ENCODE measurements around the gene KCNG2. TPM values are rescaled to one million over a fixed set of nuclear protein-coding genes. Genes with fewer than 3 reads are reported as not detected.

Gene KCNG2
- polyA plus RNA-seq, 1 of the 3 experiments (the other 2 are of a cell fraction), result not detected

- no peaks in the 10 kb centered on the region for H3K9me2 ChIP-seq
- no peaks in the 10 kb centered on the region for H3F3A ChIP-seq (replicated peaks; ENCODE audit: insufficient read depth)
- H3K27ac ChIP-seq (ENCODE audit: low read depth in 2 of 2, low read length in 1 of 2), result no peak overlapping the region
- ChIA-PET POLR2A (no interaction called here), CTCF (no interaction called here)
- H3K79me2 ChIP-seq (ENCODE audit: insufficient read depth), result no peaks in the 10 kb centered on the region
- H3K9ac ChIP-seq, result no peak overlapping the region
- H3K4me3 ChIP-seq (ENCODE audit: low read depth in 2 of 2, low read length in 1 of 2), result no peak overlapping the region
- no peaks in the 10 kb centered on the region for H3K27me3 ChIP-seq (ENCODE audit: insufficient read depth)
- no peak overlapping the region for H2AFZ ChIP-seq (ENCODE audit: low read depth)
- H3K9me3 ChIP-seq, result no peaks in the 10 kb centered on the region
- H4K20me1 ChIP-seq (ENCODE audit: insufficient read depth), result no peaks in the 10 kb centered on the region
- H3K4me2 ChIP-seq, result no peak overlapping the region
- no peaks in the 10 kb centered on the region for H3K4me1 ChIP-seq (ENCODE audit: control insufficient read depth in 1 of 2, insufficient read depth in 2 of 2, low read depth in 1 of 2, low read length in 1 of 2)
- TF ChIP-seq GATA2 (CRISPR knock-in tag; IDR thresholded peaks at IDR 0.05) (no peak), IRF3 (IDR thresholded peaks at IDR 0.05; ENCODE audit: low read depth, low read length) (no peak), USF2 (IDR thresholded peaks at IDR 0.05; ENCODE audit: borderline replicate concordance, low read depth, low read length) (no peak), SMC3 (IDR thresholded peaks at IDR 0.05; ENCODE audit: low read depth, low read length) (no peak), CTCF (IDR thresholded peaks at IDR 0.05) (no peak), EP300 (IDR thresholded peaks at IDR 0.05; ENCODE audit: borderline replicate concordance in 1 of 2, low read depth in 1 of 2, low read length in 1 of 2) (no peak), MEF2A (IDR thresholded peaks at IDR 0.05; ENCODE audit: borderline replicate concordance, low read depth) (no peak), CHD2 (IDR thresholded peaks at IDR 0.05; ENCODE audit: low read length, partially characterized antibody) (no peak), USF1 (IDR thresholded peaks at IDR 0.05; ENCODE audit: borderline replicate concordance, low read depth) (no peak), TAF1 (IDR thresholded peaks at IDR 0.05; ENCODE audit: borderline replicate concordance, low read depth, low read length) (no peak)
- WGBS (ENCODE audit: low lambda C conversion rate), result 94% methylated on average over 28 of the region's 29 CpGs
- DNase-seq, result no peak
- peaks cover 4% of the 10 kb centered on the region in 2 experiments for H3K36me3 ChIP-seq (replicated peaks in 1 of 2; ENCODE audit: control insufficient read depth in 1 of 2, insufficient read depth in 2 of 2, low read length in 1 of 2)
Measured at GRCh38 chr18:79911344-79912270, 113.9 kb downstream of the KCNG2 start.

All from SK-N-SH (cell line).